Bronchial epithelial cell (primary cell): ENCODE data around the gene PABPN1L. TPM values are rescaled to one million over a fixed set of nuclear protein-coding genes. Genes with fewer than 3 reads are reported as not detected.
"Not testable (repeated sequence)": the region's sequence is repeated elsewhere in the genome, so short reads cannot be mapped to it uniquely, and the experiment has no call there.

Source experiments
- DNase-seq: peaks from one replicate; pipeline ENCODE4 v3.0.0-alpha.2; 2010; ENCODE audit warnings: low read depth
- FAIRE-seq: peaks from 2 replicates; lab custom pipeline; 2011; peaks lifted over from hg19 to GRCh38; lab: Jason Lieb, UNC
- H3K27me3 ChIP-seq: 2 replicates; pipeline ENCODE4 v1.5.1; 2011; ENCODE audit warnings: low read length; ENCODE audit not compliant: control insufficient read depth, insufficient read depth
- H3K36me3 ChIP-seq: 2 replicates; pipeline ENCODE4 v1.5.1; 2011; ENCODE audit warnings: low read length; ENCODE audit not compliant: control insufficient read depth, insufficient read depth
- H3K4me3 ChIP-seq: 2 replicates; pipeline ENCODE4 v1.5.1; 2011; ENCODE audit warnings: mild to moderate bottlenecking, low read depth, low read length, control low read depth
- total RNA-seq: library from RNA; depleted of rRNA; stranded (reverse); fragments of >200 nt; gene quantifications from 2 replicates; pipeline ENCODE4 v1.2.1, GENCODE V29; 2014
- TF ChIP-seq, protein P1 (sequence below): IDR thresholded peaks from 2 replicates; pipeline ENCODE4 v1.5.1; 2011; ENCODE audit warnings: mild to moderate bottlenecking, moderate library complexity, low read length, control low read depth, inconsistent platforms; ENCODE audit not compliant: insufficient read depth, severe bottlenecking

Gene PABPN1L
- total RNA-seq, 1 donor from 2014 or later = not detected

DNA sequence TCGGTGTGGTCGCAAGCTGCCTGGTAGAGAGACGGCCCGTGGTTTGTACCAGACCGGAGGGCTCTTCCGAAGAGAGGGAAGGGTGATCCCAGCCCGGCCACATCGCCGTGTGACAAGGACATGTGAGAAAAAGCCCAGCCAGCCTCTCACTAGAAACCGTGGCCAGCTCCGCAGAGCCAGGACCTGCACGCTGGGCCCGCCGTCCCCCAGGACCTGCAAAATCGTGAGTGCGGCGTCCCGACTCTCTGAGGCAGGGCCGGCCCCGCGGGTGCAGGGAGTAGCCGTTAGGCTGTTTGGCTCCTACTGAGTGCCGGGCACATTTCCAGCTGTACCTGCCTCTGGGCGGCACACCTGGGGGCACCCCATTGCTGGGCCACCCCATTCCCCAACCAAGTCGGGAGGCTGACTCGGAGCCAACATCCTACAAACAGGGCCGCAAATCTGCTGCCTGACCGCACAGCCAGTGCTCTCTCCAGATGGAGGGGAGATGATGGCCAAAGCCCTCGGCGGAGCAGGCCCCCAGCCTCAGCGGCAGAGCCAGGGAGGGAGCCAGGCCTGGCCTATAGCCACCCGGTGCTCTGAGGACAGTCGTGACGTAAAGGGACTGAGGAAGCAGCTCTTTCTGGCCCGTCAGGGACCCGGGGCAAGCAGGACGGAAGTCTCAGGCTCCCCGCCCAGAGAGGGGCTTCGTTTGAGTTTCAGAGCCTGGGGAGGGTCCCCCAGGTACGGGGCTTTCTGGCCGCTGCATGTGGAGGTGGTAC is 33.6 kb upstream of the PABPN1L start:
- H3K4me3 ChIP-seq = no peak overlapping the region
- H3K36me3 ChIP-seq = no peaks in the 10 kb centered on the region
- DNase-seq (no peak), FAIRE-seq (no peak)
- TF ChIP-seq, protein P1, sequence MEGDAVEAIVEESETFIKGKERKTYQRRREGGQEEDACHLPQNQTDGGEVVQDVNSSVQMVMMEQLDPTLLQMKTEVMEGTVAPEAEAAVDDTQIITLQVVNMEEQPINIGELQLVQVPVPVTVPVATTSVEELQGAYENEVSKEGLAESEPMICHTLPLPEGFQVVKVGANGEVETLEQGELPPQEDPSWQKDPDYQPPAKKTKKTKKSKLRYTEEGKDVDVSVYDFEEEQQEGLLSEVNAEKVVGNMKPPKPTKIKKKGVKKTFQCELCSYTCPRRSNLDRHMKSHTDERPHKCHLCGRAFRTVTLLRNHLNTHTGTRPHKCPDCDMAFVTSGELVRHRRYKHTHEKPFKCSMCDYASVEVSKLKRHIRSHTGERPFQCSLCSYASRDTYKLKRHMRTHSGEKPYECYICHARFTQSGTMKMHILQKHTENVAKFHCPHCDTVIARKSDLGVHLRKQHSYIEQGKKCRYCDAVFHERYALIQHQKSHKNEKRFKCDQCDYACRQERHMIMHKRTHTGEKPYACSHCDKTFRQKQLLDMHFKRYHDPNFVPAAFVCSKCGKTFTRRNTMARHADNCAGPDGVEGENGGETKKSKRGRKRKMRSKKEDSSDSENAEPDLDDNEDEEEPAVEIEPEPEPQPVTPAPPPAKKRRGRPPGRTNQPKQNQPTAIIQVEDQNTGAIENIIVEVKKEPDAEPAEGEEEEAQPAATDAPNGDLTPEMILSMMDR = no peak
- H3K27me3 ChIP-seq = no peaks in the 10 kb centered on the region

- TF ChIP-seq, protein P1 = no peak
- no peak overlapping the region for H3K4me3 ChIP-seq
- H3K27me3 ChIP-seq = no peaks in the 10 kb centered on the region
- DNase-seq (no peak), FAIRE-seq (no peak)
- no peaks in the 10 kb centered on the region for H3K36me3 ChIP-seq
Observed at GRCh38 chr16:88897696-88898425, 31.4 kb upstream of the PABPN1L start.

DNA sequence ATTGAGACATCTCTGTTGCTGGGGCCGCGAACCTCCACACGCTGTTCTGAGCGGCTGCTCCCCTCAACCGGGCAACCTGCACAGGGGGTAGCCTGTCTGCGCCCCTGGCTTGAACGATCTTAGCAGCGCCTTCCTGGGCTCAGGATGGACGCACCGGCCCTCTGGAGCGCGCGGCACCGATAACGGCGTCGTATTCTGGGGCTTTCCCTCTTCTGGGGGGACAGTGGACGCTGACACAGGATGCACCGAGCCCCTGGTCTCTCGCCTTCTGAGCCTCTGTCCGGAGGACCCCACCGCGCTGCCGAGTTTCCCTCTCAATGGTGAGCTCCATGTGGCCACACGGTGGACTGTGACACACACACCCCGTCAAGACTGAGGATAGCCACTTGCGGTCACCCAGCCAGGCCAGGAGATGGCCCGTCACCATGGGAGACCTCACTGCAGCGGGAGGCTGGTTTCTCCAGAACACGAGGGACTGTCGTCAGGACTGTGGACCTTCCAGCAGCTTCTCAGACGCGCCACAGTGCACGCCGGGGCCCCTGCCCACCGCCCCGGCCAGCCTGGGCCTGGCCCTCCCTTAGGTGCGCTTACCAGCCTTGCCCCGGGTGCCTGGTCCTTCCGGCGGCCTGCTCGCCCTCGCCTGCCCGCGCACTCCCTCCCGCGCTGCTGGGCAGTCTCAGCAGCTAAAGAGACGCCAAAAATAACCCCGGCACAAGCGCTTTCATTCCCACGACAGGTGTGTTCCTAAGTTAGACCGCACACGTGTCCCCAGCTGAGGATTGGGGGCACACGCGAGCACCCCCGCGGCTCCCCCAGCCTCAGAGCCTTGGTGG is 30.0 kb upstream of the PABPN1L start:
- TF ChIP-seq, protein P1 = no peak
- Histone ChIP-seq H3K4me3 (no peak overlapping the region), H3K27me3 (no peaks in the 10 kb centered on the region), H3K36me3 (no peaks in the 10 kb centered on the region)
- FAIRE-seq (no peak), DNase-seq (no peak)

DNA sequence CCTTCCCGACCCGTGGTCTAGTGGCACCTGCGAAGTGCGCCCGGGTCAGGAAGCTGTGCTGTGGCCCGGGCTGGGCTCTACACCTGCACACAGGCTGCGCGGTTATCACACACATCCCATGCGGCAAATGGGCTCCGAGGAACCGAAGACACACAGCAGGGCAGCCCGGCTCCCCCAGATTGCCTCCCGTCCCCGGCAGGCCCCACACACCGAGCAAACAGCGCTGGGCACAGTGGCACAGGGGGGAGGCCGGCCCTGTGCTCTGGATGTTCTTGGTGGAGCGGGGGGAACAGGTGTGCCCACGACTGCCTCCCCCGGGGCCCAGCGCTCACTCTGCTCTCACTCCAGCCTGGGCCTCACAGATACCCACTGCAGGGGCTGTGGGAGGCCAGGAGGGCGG is 28.9 kb upstream of the PABPN1L start:
- no peaks in the 10 kb centered on the region for H3K27me3 ChIP-seq
- DNase-seq (no peak), FAIRE-seq (no peak)
- H3K4me3 ChIP-seq = no peak overlapping the region
- no peaks in the 10 kb centered on the region for H3K36me3 ChIP-seq
- TF ChIP-seq, protein P1 = no peak

GRCh38 chr16:88894681-88895300 is 28.3 kb upstream of the PABPN1L start:
- no peak for FAIRE-seq
- H3K36me3 ChIP-seq = no peaks in the 10 kb centered on the region
- DNase-seq = no peak
- TF ChIP-seq, protein P1 = no peak
- H3K27me3 ChIP-seq = no peaks in the 10 kb centered on the region
- no peak overlapping the region for H3K4me3 ChIP-seq

DNA sequence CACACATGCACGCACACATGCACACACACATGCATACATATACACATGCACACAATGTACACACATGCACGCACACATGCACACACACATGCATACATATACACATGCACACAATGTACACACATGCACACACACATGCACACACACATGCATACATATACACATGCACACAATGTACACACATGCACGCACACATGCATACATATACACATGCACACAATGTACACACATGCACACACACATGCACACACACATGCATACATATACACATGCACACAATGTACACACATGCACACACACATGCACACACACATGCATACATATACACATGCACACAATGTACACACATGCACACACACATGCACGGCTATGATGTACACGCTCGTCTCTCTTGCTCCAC is 27.8 kb upstream of the PABPN1L start:
- not testable (repeated sequence) for DNase-seq, FAIRE-seq

More for the DNA sequence above, 27.8 kb upstream of the PABPN1L start:
- H3K27me3 ChIP-seq, H3K4me3 ChIP-seq, H3K36me3 ChIP-seq: not testable (repeated sequence)
